HS-27A (cell line): Measurements from ENCODE around the gene GABRE.
"Not testable (repeated sequence)": the region's sequence is repeated elsewhere in the genome, so short reads cannot be mapped to it uniquely, and the experiment has no call there.

Source experiments
- DNase-seq: peaks from one replicate; pipeline ENCODE4 v3.0.0-alpha.2; 2012; ENCODE audit warnings: low read depth, missing footprints

Gene GABRE

GRCh38 chrX:151970027-151970426 lies 4.4 kb downstream of the GABRE start:
- DNase-seq = no peak

DNA sequence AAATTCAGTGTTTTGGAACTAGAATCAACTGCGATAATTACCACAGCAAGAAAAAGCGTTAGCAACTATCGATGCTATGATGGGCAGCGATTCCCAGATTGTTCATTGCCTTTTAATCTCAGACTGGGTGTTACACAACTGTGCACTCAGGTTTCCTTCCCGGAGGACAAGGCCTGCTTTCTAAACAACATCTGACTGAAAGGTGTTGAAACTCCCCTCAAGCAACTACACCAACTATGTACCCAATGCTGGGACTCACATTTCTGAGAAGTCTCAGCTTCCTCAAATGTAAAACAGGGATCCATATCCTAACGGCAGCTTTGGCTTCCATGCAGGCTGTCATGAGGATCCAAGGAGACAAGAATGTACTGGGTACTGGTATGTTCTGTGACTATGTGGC lies 8.2 kb downstream of the GABRE start:
- no peak for DNase-seq

DNA sequence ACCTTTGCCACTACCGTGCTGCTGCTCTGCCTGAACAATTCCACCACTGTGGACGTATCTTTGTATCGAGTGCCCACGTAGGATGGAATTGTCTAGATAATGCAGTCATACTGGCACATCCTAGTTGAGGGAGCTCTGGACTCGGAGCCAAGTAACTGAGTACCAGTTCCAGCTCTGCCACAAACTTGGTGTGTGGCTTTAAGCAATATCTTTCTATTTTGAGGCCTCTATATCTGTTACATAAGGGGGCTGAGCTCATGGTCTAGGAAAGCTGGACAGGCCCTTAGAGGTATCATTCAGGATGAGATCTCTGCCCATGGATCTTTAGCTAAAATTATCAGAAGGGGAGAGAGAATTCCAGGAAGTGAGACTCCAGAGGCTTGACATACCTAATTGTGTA lies 12.4 kb downstream of the GABRE start:
- no peak for DNase-seq

- DNase-seq = no peak
These were observed 16.4 kb downstream of the GABRE start for GRCh38 chrX:151958101-151958500.

DNA sequence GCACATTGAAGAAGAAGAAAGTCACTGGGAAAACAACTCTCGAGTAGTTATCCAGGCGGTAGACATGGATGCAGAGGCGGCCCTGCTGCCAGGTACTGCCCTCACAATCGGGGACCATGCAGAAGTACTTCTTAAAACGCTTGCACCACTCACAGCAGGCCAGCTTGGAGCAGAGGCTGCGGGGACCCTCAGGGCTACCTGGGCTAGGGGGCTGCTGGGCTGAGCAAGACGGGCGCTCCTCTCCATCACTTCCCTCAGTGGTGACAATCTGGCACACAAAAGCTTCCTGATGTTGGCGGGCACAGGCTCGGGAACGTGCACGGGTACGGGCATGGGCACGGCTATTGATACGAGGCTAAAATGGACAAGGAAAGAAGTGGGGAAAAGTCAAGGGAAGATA lies 19.7 kb downstream of the GABRE start:
- DNase-seq = no peak

- DNase-seq = no peak
These were observed 36.3 kb downstream of the GABRE start for GRCh38 chrX:151938172-151938571.

GRCh38 chrX:151935358-151935757 lies 39.1 kb downstream of the GABRE start:
- no peak for DNase-seq

- no peak for DNase-seq
These were observed 45.4 kb downstream of the GABRE start for GRCh38 chrX:151929126-151929525.

DNA sequence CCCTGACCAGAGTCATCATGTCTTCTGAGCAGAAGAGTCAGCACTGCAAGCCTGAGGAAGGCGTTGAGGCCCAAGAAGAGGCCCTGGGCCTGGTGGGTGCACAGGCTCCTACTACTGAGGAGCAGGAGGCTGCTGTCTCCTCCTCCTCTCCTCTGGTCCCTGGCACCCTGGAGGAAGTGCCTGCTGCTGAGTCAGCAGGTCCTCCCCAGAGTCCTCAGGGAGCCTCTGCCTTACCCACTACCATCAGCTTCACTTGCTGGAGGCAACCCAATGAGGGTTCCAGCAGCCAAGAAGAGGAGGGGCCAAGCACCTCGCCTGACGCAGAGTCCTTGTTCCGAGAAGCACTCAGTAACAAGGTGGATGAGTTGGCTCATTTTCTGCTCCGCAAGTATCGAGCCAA lies 50.8 kb downstream of the GABRE start:
- no peak for DNase-seq

DNA sequence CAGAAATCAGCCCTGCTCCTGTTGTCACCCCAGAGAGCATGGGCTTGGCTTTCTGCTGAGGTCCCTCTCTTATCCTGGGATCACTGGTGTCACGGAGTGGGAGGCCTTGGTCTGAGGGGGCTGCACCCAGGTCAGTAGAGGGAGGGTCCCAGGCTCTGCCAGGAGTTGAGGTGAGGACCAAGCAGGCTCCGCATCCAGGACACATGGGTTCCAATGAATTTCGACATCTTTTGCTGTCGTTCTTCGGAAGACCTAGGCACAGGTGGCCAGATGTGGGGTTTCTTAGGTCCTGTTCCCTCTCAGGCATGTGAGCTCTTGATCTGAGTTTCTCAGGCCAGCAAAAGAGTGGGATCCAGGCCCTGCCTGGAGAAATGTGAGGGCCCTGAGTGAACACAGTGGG lies 51.8 kb downstream of the GABRE start:
- DNase-seq = no peak

GRCh38 chrX:151921866-151922265 lies 52.6 kb downstream of the GABRE start:
- no peak for DNase-seq

DNA sequence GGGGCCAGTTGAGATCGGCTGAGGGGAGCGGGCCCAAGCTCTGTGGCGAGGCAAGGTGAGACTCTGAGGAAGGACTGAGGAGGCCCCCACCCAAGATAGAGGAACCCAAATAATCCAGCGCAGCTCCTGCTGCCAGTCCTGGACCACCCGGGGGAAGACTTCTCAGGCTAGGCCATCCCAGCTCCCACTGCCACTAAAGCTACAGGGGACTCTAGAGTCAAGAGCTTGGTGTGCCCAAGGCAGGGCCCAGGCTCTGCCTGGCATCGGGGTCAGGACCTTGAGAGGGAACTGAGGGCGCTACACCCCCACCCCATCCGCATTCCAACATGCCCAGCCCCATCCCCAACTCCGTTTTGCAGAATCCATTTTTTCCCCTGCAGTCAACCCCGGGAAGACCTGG lies 53.2 kb downstream of the GABRE start:
- no peak for DNase-seq

DNA sequence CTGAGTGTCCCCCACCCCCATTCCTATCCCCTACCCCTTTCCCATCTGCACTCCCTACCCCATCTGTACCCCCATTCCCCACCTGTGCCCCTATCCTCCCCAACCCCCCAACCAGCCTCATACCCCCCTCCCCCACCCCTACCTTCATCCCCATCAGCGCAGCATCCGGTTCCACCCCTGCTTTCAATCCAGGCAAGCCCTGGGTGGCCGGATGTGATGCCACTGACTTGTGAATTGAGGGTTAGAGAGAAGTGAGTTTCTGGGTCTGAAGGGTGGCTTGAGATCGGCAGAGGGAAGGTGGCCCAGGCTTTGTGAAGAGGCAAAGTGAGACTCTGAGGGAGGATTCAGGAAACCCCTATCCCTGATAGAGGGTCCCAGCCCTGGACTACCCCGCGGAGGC lies 53.9 kb downstream of the GABRE start:
- no peak for DNase-seq

GRCh38 chrX:151920101-151920500 lies 54.4 kb downstream of the GABRE start:
- no peak for DNase-seq

DNA sequence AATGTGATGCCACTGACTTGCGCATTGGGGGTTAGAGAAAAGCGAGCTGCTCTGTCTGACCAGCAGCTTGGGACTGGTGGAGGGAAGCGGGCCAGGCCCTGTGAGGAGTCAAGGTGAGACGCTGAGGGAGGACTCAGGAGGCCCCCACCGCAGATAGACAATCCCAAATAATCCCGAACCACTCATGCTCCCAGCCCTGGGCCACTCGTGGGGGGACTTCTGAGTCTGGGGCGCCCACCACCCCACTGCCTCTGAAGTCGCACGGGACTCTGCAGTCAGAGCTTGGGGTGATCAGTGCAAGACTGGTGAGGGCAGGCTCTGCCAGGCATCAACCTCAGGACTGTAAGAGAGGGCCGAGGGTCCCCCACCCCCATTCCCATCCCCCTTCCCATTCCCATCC lies 54.9 kb downstream of the GABRE start:
- DNase-seq = no peak

DNA sequence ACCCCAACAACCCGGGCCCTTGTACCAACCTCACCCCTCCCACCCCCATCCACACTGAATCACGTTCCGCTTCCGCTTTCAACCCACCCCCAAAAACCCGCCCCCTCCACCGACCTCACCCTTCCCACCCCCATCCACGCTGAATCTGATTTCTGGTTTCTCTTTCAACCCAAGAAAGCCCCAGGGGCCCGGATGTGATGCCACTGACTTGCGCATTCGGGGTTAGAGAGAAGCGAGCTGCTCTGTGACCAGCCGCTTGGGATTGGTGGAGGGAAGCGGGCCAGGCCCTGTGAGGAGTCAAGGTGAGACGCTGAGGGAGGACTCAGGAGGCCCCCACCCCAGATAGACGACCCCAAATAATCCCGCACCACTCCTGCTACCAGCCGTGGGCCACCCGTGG lies 55.7 kb downstream of the GABRE start:
- not testable (repeated sequence) for DNase-seq

- DNase-seq = no peak
These were observed 61.7 kb downstream of the GABRE start, which contains the start of gene MAGEA4 for GRCh38 chrX:151912780-151913179. MAGEA4 (plus strand) TSS chrX:151912889; CDS start chrX:151923665, 10,776 bp downstream.

GRCh38 chrX:151912221-151912620 lies 62.3 kb downstream of the GABRE start:
- no peak for DNase-seq

- DNase-seq = no peak
These were observed 69.5 kb downstream of the GABRE start for GRCh38 chrX:151904989-151905388.
